ENCODE results near the gene FBXW5.

The FBXW5 gene

GRCh38 chr9:136978073-136978864 is 33.7 kb upstream of the FBXW5 start:
- no peak for DNase-seq

- DNase-seq = no peak
Measured at GRCh38 chr9:136977649-136978072, 33.1 kb upstream of the FBXW5 start.

- no peak for DNase-seq
Measured at GRCh38 chr9:136977223-136977622, 32.7 kb upstream of the FBXW5 start, which contains the start of gene PTGDS. PTGDS (plus strand) TSS chr9:136977504; CDS start chr9:136977579, 75 bp downstream.

GRCh38 chr9:136975644-136976043 is 31.1 kb upstream of the FBXW5 start:
- DNase-seq = no peak

GRCh38 chr9:136974817-136975535 is 30.4 kb upstream of the FBXW5 start:
- DNase-seq = no peak

GRCh38 chr9:136973618-136974617 is 29.4 kb upstream of the FBXW5 start:
- DNase-seq = no peak

- DNase-seq = no peak
Measured at GRCh38 chr9:136972743-136973142, 28.2 kb upstream of the FBXW5 start.

- DNase-seq = no peak
Measured at GRCh38 chr9:136972335-136972734, 27.8 kb upstream of the FBXW5 start.

- no peak for DNase-seq
Measured at GRCh38 chr9:136971746-136972145, 27.2 kb upstream of the FBXW5 start.

- no peak for DNase-seq
Measured at GRCh38 chr9:136970361-136970760, 25.8 kb upstream of the FBXW5 start.

GRCh38 chr9:136969774-136970173 is 25.2 kb upstream of the FBXW5 start:
- no peak for DNase-seq

- no peak for DNase-seq
Measured at GRCh38 chr9:136969150-136969549, 24.6 kb upstream of the FBXW5 start.

GRCh38 chr9:136968333-136969127 is 24.0 kb upstream of the FBXW5 start:
- DNase-seq = no peak

GRCh38 chr9:136965771-136966484 is 21.4 kb upstream of the FBXW5 start:
- DNase-seq = no peak

- DNase-seq = no peak
Measured at GRCh38 chr9:136964833-136965422, 20.4 kb upstream of the FBXW5 start.

GRCh38 chr9:136964171-136964689 is 19.7 kb upstream of the FBXW5 start:
- DNase-seq = no peak

- DNase-seq = no peak
Measured at GRCh38 chr9:136963751-136964150, 19.2 kb upstream of the FBXW5 start.

- DNase-seq = no peak
Measured at GRCh38 chr9:136963341-136963740, 18.8 kb upstream of the FBXW5 start.

GRCh38 chr9:136962701-136963248 is 18.2 kb upstream of the FBXW5 start:
- no peak for DNase-seq

GRCh38 chr9:136962163-136962562 is 17.6 kb upstream of the FBXW5 start:
- DNase-seq = no peak

All from Kasumi-1 (cell line).